ENCODE data around the gene PKMYT1.

PKMYT1 gene

DNA sequence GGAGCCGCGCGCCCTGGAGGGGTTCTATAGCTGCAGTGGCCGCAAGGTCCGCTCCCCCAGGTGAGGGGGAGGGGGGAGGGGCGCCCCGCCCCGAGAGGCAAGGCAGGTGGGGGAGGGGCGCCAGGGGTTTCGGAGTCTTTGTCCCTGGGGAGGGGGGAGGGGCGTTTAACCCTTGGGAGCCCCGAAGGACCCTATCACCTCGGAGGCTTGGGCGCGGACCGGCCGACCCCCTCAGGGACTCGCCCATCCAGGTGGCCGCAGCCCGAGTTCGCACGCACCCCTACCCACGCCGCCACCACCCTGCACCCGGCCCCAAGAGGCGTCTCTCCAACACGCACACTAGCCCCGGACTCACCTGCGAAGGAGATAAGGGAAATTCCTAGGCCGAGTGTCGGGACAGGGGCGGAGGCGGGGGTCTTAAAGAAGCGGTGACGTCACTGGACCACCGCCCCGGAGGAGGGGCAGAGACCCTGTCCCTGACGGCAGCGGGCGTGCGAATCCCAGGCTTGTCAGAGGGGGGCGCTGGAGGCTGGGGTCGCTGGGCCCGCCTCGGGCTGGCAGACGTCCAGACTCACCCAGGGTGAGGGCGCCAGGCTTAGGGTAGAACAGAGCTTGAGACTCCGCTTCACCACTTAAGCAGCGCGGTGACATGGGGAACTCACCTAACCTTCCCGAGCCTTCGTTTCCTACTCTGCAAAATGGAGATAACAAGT is 37.7 kb upstream of the PKMYT1 start, which contains the start of gene CLDN6:
CLDN6 (minus strand) TSS at position 390 of the 713 bp plus-strand sequence. CDS start 2,162 bp downstream, outside the sequence.
- peak; percentile 23 for DNase-seq

DNA sequence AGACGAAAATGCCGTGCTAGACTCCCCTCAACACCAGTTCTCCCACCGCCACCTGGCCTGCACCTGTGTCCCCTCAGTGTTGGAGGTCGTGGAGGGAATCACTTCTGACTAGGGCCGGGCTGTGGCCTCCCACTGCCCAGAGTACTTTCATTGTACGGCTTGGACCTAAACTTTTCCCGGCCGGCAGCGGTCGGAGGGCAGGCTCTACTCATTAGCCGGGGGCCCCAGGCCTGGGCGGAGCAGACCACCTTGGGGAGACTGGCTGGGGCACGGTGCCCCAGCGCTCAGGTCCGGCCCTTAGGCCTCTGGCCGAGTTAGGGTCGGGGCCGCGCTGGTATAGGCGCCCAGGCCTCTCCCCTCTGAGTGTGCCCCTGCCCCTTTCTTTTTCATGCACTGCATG is 37.1 kb upstream of the PKMYT1 start:
- DNase-seq: no peak

GRCh38 chr16:3015865-3016521 is 35.7 kb upstream of the PKMYT1 start:
- peak; percentile 30 for DNase-seq

DNA sequence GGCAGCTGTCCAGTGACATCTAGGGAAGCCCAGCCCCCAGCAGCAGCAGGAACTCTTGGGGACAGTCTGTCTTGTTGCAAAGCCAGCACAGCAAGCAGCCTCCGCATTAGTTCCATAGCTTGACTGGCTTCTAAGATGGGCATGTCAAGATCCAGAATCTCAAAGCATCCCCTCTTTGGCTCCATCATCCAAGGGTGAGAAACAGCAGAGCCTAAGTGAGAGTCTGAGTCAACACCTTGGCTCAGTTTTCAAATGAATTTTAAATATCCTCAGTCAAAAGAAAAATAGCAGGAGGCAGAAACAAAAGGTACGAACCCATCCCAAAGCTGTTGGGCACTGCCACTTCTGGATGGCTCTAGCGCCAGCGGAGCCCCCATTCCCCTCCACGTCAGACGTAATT is 34.7 kb upstream of the PKMYT1 start:
- DNase-seq: no peak

DNA sequence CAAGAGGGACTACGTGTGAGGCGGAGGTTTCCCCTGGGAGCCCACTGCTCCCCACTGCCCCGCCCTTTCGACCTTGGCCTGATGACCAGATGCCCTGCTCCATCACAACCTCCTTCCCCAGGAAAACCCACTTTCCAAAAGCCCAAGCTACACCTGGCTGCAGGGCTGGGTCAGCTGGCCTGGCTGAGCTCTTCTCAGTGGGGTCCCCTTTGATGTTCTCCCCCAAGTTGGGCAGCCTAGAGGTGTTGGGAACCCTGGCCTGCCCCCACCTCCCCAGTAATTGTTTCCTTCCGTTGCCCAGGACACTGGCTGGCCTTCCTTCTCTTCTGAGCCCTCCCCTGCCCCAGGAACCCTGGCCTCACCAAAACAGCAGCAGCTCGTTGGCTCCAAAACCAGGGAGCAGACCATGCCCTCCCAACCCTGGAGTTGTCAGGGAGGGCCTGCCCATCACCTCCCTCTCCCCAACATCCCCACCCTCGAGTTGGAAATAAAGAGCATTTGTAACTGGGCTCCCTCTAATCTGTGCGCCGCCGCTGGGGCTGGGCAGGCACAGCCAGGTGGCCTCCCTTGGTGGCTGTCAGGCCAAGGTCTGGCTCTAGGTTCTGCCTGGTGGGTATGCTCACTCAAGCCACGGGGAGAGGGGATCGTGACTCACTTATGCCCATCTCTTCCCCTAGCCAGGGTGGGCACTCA is 33.9 kb upstream of the PKMYT1 start:
- DNase-seq: no peak

DNA sequence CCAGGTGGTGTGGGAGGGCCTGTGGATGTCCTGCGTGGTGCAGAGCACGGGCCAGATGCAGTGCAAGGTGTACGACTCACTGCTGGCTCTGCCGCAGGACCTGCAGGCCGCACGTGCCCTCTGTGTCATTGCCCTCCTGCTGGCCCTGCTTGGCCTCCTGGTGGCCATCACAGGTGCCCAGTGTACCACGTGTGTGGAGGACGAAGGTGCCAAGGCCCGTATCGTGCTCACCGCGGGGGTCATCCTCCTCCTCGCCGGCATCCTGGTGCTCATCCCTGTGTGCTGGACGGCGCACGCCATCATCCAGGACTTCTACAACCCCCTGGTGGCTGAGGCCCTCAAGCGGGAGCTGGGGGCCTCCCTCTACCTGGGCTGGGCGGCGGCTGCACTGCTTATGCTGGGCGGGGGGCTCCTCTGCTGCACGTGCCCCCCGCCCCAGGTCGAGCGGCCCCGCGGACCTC is 33.3 kb upstream of the PKMYT1 start:
- no peak for DNase-seq

- DNase-seq: no peak
Measured at GRCh38 chr16:3012828-3013420, 32.7 kb upstream of the PKMYT1 start, which contains the start of gene CLDN9. TSS of gene CLDN9 (plus strand) at chr16:3012923. CDS start at chr16:3013363, 440 bp downstream.

DNA sequence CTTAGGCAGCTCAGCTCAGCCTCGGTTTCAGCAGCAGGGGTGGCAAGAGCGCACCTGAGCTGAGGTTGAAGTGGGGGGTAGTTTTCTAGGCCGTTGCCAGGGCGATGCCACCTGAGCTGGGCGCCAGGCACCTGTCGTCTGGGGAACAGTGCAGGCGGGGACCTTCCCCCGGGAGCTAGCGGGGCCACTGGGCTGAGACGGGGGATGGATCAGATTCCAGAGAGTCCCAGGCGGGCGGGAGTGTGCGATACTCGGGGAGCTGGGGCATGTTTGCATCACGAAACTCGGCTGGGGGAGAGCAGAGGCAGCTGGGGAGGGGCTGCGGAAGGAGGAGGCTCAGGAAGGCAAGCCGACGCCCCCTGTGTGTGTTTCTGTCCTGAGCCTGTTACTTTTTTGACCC is 32.0 kb upstream of the PKMYT1 start:
- no peak for DNase-seq

- DNase-seq: no peak
Measured at GRCh38 chr16:3010510-3010909, 30.3 kb upstream of the PKMYT1 start.

GRCh38 chr16:3009568-3010390 is 29.5 kb upstream of the PKMYT1 start:
- no peak for DNase-seq

- peak; percentile 57 for DNase-seq
Measured at GRCh38 chr16:3008690-3009037, 28.4 kb upstream of the PKMYT1 start.

- peak; percentile 69 for DNase-seq
Measured at GRCh38 chr16:3007957-3008689, 27.9 kb upstream of the PKMYT1 start.

- peak; percentile 81 for DNase-seq
Measured at GRCh38 chr16:3007059-3007956, 27.1 kb upstream of the PKMYT1 start.

- DNase-seq: peak; percentile 45
Measured at GRCh38 chr16:3004781-3005284, 24.6 kb upstream of the PKMYT1 start.

DNA sequence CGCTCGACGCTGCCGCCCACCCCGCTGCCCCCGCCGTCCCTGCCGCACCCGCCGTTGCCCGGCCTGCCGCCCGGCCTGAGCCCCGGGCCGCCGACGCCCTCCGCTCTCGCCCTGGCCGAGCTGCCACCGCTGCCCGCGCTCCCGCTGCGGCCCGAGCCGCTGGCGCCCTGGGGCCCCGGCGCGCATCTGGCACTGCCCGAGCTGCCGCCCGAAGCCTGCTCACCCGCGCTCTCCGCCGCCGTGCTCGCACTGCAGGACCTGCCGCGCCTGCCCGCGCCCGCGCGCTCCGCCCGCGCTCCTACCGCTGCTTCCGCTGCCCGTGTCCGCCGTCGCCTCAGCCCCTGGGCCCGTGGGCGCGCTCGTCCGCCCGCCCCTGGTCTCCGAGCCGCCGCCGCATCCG is 24.1 kb upstream of the PKMYT1 start:
- peak; percentile 35 for DNase-seq

GRCh38 chr16:3003582-3004270 is 23.5 kb upstream of the PKMYT1 start:
- DNase-seq: peak; percentile 99

GRCh38 chr16:3001316-3001715 is 21.1 kb upstream of the PKMYT1 start:
- no peak for DNase-seq

DNA sequence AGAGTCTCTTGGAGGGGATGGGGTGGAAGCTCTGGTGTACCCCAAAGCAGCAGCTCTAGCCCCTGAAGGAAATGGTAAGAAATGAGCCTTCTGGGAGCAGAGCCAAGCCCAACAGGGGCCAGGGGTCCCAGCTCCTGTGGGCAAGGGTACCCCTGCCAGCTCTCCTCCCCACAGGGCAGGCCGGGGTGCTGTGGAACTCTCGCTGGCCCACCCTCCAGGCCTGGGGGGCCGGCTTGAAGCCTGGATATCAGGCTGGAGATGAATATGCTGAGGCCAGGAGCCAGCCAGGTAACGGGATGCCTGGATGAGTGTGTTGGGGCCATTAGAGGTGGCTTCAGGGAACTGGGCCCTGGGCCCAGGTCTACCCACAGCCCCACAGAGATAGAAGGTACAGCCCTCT is 20.3 kb upstream of the PKMYT1 start:
- no peak for DNase-seq

GRCh38 chr16:2999929-3000328 is 19.7 kb upstream of the PKMYT1 start:
- DNase-seq: no peak

DNA sequence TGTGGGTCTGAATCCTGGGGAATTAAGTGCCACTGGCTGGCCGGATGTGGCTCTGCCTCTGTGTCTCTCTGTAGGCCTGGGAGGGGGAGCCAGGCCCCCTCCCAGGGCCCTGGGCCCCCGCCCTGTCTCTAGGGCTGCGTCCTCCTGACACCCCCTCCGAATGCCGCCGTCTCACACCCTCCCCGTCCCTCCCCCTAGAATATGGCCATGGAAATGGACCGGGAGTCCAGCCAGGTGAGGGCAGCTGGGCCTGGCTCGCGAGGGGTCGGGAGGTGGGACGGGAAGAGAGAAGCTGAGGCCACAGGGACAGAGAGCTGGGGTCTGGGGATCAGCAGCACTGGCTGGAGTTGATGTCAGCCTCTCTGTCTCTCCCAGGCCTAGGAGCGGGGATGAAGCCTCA is 16.1 kb upstream of the PKMYT1 start:
- no peak for DNase-seq
